WERI-Rb-1 (cell line): ENCODE data around the gene NR5A2.

Experiments
- DNase-seq: peaks from one replicate; pipeline ENCODE4 v3.0.0-alpha.2; 2020
- H3K27ac ChIP-seq: fragments of 250-450 bp; sonication (Bioruptor Pico); 2 replicates; pipeline ENCODE4 v1.5.1; 2020; ENCODE audit warnings: mild to moderate bottlenecking, moderate library complexity
- H3K27me3 ChIP-seq: fragments of 250-450 bp; sonication (Bioruptor Pico); 2 replicates; pipeline ENCODE4 v1.5.1; 2021; ENCODE audit warnings: mild to moderate bottlenecking, low read depth, moderate library complexity; ENCODE audit not compliant: insufficient read depth, severe bottlenecking
- H3K36me3 ChIP-seq: fragments of 250-450 bp; sonication (Bioruptor Pico); 2 replicates; pipeline ENCODE4 v1.5.1; 2020; ENCODE audit warnings: mild to moderate bottlenecking, moderate library complexity
- H3K4me3 ChIP-seq: 2 replicates; pipeline ENCODE4 v1.5.1; 2011; ENCODE audit warnings: low read depth, mild to moderate bottlenecking, control low read depth, low read length
- H3K9me3 ChIP-seq: fragments of 250-450 bp; sonication (Bioruptor Pico); 2 replicates; pipeline ENCODE4 v1.5.1; 2021; ENCODE audit warnings: mild to moderate bottlenecking, moderate library complexity; ENCODE audit not compliant: severe bottlenecking
- CTCF ChIP-seq: IDR thresholded peaks from 2 replicates; pipeline ENCODE4 v1.5.1; 2011; ENCODE audit warnings: low read depth, mild to moderate bottlenecking, control low read depth, inconsistent platforms, low read length

NR5A2 gene

GRCh38 chr1:200033511-200034261, 6.2 kb downstream of the NR5A2 start:
- no peak overlapping the region for H3K4me3 ChIP-seq
- TF ChIP-seq CTCF = 0 out of 2 replicates have a peak, but pooled peaks have one; percentile 8
- peaks cover 4% of the 10 kb centered on the region for H3K9me3 ChIP-seq
- no peaks in the 10 kb centered on the region for H3K36me3 ChIP-seq
- peaks cover 53% of the 10 kb centered on the region for H3K27me3 ChIP-seq
- no peak overlapping the region for H3K27ac ChIP-seq
- no peak for DNase-seq

GRCh38 chr1:200034262-200034557, 6.7 kb downstream of the NR5A2 start:
- no peak overlapping the region for H3K4me3 ChIP-seq
- H3K27me3 ChIP-seq = peaks cover 58% of the 10 kb centered on the region
- H3K27ac ChIP-seq = no peak overlapping the region
- no peaks in the 10 kb centered on the region for H3K36me3 ChIP-seq
- no peak for DNase-seq
- H3K9me3 ChIP-seq = peaks cover 4% of the 10 kb centered on the region
- TF ChIP-seq CTCF = no peak

DNA sequence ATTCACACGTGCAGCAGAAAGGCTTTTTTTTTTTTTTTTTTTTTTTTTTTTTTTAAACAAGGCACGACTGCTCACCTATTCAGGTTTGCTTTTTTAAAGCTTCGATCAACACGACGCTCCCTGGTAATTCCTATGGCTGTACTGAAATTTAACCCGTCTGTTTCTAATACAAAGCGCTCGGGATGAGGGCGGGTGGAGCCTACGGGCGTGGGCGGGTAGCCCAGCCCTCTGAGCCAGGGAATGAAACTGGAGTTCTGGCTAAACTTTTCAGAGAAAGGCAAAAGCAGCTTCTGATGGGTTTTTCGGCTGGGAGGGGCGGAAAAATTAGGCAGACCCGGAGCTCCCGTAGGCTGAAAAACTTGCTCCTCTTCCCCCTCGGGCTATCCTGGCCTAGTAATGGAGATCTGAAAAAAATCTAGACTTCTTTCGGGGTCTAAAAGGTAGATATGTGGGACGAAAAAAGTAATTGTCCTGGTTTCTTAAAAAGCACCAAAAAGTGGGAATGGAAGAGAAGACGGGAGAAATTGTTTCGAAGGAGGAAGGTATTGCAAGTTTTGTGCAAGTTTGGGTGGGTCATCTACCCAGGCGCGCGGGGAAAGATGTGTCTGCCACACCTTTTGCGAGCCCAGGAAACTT, 7.4 kb downstream of the NR5A2 start:
- peaks cover 4% of the 10 kb centered on the region for H3K9me3 ChIP-seq
- H3K27ac ChIP-seq = no peak overlapping the region
- H3K36me3 ChIP-seq = no peaks in the 10 kb centered on the region
- peaks cover 58% of the 10 kb centered on the region for H3K27me3 ChIP-seq
- TF ChIP-seq CTCF = no peak
- DNase-seq = no peak
- no peak overlapping the region for H3K4me3 ChIP-seq

DNA sequence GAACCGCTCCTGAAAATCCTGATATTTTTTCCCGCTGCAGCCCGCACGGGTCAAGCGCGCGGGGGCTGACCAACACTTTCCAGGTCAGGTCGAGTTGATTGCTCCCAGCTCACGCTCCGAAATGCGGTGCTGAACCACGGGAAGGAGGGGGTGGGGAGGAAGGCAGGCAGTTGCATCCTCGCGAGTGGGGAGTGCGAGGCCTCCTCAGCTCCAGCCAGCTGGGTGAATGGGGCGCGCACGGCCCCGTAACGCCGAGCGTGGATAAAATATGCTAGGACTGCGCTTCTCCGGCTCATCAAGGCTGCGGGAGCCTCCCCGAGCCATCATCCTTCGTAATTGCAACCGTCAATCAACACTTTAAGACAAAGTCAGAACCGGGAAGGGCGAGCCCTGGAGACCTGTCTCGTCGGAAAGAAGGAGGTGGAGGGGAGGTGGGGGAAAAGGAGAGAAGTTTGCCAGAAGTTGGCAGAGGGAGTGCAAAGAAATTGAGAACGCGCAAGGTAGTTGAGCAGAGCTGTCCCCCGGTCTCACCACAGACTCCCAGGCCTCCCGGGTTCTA, 8.0 kb downstream of the NR5A2 start:
- peaks cover 4% of the 10 kb centered on the region for H3K9me3 ChIP-seq
- no peak overlapping the region for H3K4me3 ChIP-seq
- no peak overlapping the region for H3K27ac ChIP-seq
- peaks cover 60% of the 10 kb centered on the region for H3K27me3 ChIP-seq
- no peak for DNase-seq
- TF ChIP-seq CTCF = no peak
- H3K36me3 ChIP-seq = no peaks in the 10 kb centered on the region

- no peak for DNase-seq
- H3K9me3 ChIP-seq = peaks cover 4% of the 10 kb centered on the region
- no peak for TF ChIP-seq CTCF
- no peak overlapping the region for H3K4me3 ChIP-seq
- no peak overlapping the region for H3K27ac ChIP-seq
- no peaks in the 10 kb centered on the region for H3K36me3 ChIP-seq
- H3K27me3 ChIP-seq = peaks cover 66% of the 10 kb centered on the region
Measured at GRCh38 chr1:200035956-200036618, 8.6 kb downstream of the NR5A2 start.
